NCI-H526 treated with DMSO at 0.1 percent for 48 hours (cell line): ENCODE measurements around the gene AIG1.
"Not testable (repeated sequence)": the region's sequence is repeated elsewhere in the genome, so short reads cannot be mapped to it uniquely, and the experiment has no call there.

Experiments used
- DNase-seq: peaks from one replicate; lab custom pipeline; 2025; lab: John Stamatoyannopoulos, UW

The AIG1 gene

DNA sequence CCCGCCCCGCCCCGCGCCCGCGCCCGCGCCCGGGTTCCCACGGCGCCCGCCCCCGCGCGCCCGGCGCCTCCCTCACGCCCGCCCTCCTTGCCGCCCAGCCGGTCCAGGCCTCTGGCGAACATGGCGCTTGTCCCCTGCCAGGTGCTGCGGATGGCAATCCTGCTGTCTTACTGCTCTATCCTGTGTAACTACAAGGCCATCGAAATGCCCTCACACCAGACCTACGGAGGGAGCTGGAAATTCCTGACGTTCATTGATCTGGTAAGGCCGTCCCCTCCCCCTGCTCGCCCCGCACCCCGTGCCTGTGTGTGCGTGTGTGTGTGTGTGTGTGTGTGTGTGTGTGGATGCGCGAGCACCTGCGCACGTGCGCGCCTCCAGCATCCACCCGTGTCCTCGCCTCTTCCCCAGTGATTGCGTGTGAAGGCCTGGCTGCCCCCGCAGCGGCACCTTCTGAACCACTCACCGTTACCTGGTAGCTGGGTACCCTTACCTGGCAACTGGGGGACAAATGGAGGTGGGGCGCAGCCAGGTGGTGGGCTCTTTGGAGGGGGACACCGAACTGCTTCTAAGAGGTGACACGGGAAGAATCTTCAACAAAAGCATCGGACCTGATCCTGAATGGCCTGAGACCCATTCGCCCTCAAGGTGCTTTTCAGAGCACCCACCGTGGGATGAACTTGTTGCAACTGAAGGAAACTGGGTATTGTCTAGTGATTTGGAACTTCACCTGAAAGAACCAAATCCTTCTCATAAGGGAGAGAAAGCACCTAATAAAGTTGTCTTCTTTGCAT is at the start of gene AIG1:
Gene AIG1, plus strand, starts transcription at position 84 of the 791 bp plus-strand sequence. Its CDS starts 37 bp downstream, at position 121.
- peak; percentile 55 for DNase-seq

- DNase-seq = no peak
These were observed 45.9 kb upstream of the AIG1 start for GRCh38 chr6:143014764-143015163.

- no peak for DNase-seq
These were observed 45.4 kb upstream of the AIG1 start for GRCh38 chr6:143015300-143015706.

DNA sequence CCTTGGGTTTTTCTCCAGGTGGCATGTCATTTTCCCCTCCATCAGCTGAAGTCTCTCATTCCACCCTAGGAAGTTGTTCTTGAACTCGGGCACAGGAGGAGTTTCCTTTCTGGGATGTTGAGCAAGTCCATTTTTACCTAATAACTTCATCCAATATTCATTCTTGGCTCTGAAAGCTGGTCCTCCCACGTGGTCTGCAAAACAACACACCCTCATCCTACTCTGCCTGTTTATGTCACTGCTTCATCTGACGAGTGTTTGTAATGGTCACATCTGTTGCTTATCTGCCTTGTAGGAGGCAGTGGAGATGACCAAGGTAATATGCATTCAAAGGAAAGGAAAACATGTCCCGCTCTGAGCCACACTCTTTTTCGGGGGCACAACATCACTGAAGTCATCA is 41.7 kb upstream of the AIG1 start:
- DNase-seq = no peak

GRCh38 chr6:143020862-143021261 is 39.8 kb upstream of the AIG1 start:
- not testable (repeated sequence) for DNase-seq

DNA sequence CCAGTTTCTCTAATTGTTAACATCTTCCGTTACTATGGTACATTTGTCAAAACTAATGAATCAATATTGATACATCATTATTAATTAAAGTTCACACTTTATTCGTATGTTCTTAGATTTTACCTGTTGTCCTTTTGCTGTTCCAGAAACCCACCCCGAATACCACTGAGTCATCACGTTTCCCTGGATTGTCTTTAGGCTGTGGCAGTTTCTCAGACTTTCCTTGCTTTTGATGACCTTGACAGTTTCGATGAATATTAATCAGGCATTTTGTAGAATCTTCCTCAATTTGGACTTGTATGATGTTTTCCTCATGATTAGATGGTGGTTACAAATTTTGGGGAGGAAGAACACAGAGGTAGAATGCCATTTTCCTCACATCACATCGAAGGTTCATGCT is 39.1 kb upstream of the AIG1 start:
- no peak for DNase-seq

- no peak for DNase-seq
These were observed 38.1 kb upstream of the AIG1 start for GRCh38 chr6:143022587-143022986.

DNA sequence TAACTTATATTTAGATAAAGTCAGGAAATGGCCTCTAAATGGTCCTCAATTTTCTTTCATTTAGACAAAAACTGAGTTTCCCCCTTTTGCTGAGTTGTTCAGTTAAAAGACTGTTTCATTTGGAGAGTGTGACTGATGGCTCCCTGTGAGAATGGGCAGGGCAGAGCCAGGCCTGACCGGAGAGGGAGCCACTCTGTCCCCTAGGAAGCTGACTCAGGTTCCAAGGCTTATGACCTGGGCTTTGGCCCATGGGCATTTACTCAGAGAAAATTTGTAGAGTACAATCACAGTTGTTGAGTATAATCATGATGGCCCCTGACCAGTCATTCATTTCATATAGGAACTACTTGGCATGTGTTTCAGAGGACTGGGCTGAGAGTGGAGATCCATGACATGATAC is 37.0 kb upstream of the AIG1 start:
- DNase-seq = no peak

GRCh38 chr6:143024977-143025376 is 35.7 kb upstream of the AIG1 start:
- DNase-seq = no peak

DNA sequence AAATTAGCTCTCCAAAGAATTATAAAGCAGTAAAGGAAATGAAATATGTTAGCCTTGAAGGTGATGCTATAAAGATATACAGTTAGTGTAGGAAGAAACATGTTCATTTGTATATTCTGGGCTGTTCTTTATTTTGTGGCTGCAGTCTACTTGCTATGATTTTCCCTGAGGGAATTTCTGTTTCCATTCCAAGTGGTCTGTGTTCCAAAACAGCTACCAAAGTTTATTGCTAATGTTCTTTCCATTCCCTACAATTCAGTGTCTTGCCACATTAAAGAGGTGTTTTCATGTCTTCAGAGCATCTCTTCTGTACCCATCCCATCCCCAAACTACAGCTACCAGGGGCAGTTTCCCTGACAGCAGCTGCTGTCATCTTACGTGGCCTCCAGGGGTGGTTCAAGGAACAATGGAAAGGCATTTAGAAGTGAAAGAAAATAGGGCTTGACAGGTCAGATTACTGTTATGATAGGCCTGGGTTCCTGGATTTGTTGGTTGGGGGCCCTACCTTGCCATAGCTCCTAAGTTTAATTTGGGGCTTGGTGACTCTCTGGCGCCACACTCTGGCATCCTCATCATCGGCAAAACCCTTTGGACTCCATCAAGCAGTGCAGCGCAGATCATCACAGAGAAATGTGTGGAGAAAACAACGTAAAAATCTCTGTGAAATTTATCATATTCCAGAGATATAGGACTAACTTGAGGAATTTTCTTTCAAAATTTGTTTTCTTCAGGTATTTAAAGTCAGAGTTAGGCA is 33.8 kb upstream of the AIG1 start:
- no peak for DNase-seq

GRCh38 chr6:143034689-143035334 is 25.9 kb upstream of the AIG1 start:
- no peak for DNase-seq

DNA sequence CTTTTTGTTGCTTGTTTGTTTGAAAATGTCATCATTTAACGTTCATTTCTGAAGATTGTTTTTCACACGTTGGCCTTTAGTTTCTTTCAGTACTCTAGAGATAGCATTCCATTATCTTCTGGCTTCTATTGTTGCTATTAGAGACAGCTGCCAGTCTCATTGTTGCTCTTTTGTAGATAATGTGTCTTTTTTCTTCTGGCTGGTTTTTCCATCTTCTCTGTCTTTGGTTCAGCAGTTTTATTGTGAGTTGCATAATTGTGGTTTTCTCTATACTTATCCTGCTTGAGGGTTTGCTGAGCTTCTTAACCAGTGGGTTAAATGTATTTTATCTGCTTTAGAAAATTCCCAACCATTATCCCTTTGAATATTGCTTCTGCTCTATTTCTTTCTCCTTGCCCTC is 23.2 kb upstream of the AIG1 start:
- DNase-seq = no peak

DNA sequence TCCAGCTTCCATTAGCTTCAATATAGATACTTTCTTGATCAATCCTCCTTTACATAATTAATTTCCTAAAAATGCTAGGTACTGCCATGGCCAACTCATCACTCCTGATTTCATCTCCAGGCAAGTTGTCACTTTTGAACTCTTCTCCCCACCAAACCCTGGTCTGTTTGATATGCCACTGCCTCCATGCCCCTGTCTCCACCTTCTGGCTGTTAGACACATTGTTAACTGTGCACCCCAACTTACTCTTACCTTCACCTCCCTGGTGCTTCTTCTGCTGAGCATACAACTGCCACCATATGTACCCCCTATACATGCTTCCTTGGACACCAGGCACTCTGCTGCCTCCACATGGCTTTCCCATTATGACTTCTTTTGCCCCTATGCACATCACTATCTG is 21.9 kb upstream of the AIG1 start:
- no peak for DNase-seq

DNA sequence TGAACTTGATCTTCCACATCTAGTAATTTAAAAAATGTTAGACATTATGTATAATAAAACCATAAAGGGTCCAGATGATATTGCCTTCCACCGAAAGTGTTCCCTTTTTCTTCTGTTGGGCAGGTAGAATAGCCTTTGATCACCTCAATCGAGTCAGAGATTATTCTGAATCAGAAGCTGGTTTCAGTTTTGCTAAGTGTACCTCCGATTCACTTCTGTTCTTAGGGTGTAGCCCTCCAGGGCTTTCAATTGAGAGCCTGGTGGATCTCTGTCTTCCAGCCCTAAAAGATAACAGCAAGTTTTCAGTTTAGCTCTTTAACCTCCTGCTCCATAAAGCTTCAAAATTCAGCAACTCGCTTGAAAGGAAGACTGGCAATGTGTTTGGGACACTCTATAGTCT is 21.1 kb upstream of the AIG1 start:
- DNase-seq = no peak

DNA sequence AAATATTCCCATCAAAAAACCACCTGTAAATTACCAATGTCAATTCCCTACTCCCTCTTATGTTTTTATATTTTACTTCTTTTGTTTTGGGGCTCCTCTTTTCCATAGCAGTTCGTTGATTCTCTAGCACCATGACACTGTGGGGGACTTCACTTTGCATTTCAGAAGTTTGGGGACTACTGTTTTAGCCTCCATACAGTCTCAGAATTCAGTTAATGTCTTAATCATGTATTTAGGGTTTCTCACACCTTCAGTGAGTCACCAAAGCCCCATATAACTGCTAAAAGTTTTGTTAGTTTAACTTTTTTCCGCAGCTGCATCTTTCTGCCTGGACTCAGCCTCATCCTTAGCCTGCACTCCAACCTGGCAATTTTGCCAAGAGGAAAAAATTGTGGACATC is 20.7 kb upstream of the AIG1 start:
- DNase-seq = no peak

GRCh38 chr6:143044345-143044744 is 16.3 kb upstream of the AIG1 start:
- not testable (repeated sequence) for DNase-seq

DNA sequence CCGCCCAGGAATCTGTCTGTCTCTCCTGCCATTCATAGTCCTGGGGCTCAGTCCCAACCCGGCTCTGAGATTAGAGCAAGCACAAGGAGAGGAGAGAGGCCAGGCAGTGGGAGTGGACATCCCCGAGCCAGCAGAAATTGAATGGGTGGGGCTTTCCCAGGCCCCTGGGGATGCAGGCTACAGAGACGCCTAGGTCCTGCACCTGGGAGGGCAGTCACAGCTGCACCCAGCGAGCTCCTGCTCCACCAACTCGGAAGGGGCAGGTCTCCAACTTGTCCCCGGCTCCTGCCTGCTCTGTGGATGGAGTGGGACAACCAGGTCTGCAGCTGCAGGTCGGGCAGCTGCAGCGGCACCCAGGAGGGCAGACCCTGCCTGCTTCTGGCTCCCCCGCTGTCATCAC is 11.1 kb upstream of the AIG1 start:
- no peak for DNase-seq

DNA sequence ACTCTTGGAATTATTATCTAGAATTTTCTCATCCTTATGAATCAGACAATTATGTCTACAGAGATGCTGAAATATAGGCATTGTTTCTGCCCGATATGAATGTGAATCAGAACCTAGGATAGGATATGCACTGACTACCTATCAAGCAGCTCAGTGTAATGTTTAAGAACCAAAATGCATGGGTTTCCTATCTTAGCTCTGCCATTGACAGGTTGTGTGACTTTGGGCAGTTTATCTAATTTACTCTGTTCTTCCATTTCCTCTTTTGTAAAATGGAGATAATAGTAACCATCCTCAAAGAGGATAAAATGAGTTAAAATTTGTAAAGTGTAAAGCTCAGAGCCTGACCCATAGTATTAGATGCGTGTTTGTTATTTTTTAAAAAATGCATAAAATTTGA is 10.2 kb upstream of the AIG1 start:
- no peak for DNase-seq

DNA sequence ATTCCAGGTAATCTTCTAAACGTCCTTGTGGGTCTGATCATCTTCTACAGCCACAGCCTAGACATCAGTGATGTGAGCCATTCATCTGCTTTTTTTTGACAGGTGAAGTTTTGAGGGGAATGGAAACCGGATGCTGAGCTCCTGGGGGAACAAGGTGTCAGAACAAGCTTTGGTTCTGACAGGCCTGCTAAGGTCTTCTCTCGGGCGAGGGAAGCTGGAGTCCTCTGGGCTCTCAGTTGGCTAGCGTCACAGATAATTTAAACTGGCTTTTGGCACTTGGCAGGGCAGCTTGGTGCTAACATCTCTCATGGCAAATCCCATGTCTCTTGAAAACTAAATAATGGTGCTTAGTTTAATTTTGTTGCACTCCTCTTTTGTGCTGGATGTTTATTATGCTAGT is 8.4 kb upstream of the AIG1 start:
- no peak for DNase-seq

GRCh38 chr6:143053856-143054255 is 6.8 kb upstream of the AIG1 start:
- no peak for DNase-seq

GRCh38 chr6:143054329-143054728 is 6.4 kb upstream of the AIG1 start:
- DNase-seq = no peak

DNA sequence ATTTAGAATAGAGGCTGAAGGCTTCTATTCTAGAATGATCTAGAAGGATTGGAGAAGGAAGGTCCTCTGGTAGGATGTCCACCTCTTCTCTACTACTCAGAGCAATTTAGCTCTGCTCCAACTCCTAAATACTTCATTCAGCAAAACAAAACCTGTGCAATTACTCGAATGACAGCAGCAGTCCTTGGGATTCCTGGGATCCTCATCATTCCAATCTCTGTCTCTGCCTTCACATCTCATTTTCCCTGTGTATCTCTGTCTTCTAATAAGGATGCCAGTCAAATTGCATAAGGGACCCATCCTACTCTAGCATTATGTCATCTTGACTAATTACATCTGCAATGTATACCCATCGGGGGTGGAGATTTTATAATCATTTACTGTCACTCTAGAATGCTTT is 5.5 kb upstream of the AIG1 start:
- no peak for DNase-seq

- no peak for DNase-seq
These were observed 4.8 kb upstream of the AIG1 start for GRCh38 chr6:143055891-143056290.
